PFSK-1 (cell line): ENCODE measurements around the gene FLG2.

Experiments used
- FOXP2 ChIP-seq: optimal IDR thresholded peaks from 2 replicates; pipeline ENCODE3; 2011; ENCODE audit warnings: borderline replicate concordance, control low read depth, inconsistent platforms; ENCODE audit not compliant: insufficient read depth; ENCODE audit errors: extremely low read length, extremely low read depth
- POLR2AphosphoS5 ChIP-seq: IDR thresholded peaks from 2 replicates; pipeline ENCODE4 v1.6.1; 2012; ENCODE audit warnings: low read depth, mild to moderate bottlenecking, control low read depth, low read length, moderate library complexity
- REST ChIP-seq, 2 experiments: IDR thresholded peaks; 2 replicates each; pipeline versions ENCODE4 v1.6.1 to v1.8.0; 2011 to 2012; ENCODE audit warnings: low read depth in 2 of 2, low read length in 2 of 2, control low read depth in 1 of 2, inconsistent platforms in 1 of 2, mild to moderate bottlenecking in 1 of 2, moderate library complexity in 1 of 2; ENCODE audit not compliant: insufficient read depth in 1 of 2
- SIN3A ChIP-seq: IDR thresholded peaks from 2 replicates; pipeline ENCODE4 v1.6.1; 2012; ENCODE audit warnings: mild to moderate bottlenecking, low read length, moderate library complexity, borderline replicate concordance; ENCODE audit not compliant: insufficient read depth
- TAF1 ChIP-seq: IDR thresholded peaks from 2 replicates; pipeline ENCODE4 v1.6.1; 2012; ENCODE audit warnings: low read length, control low read depth, borderline replicate concordance; ENCODE audit not compliant: insufficient read depth

DNA sequence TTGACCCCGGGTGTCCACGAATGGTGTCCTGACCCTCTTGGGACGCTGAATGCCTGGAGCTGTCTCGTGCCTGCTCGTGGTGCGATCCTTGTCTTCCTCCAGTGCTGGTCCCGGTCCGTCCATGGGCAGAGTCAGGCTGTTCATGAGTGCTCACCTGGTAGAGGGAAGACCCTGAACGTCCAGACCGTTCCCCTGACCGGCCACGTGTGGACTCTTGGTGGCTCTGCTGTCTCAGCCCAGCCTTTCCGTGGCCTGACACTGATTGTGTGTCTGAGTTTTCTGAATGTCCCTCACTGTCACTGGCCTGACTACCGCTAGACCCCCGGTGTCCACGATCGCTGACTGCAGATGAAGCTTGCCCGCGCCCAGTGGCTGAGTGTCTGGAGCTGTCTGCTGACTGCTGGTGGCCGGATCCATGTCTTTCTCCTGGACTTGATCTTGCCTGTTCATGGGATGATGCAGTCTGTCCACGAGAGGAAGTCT is 46.4 kb downstream of the FLG2 start:
- TF ChIP-seq REST (IDR thresholded peaks at IDR 0.05; ENCODE audit: insufficient read depth in 1 of 2, low read depth in 2 of 2, low read length in 2 of 2) (no peak), POLR2AphosphoS5 (no peak), FOXP2 (no peak), TAF1 (no peak), SIN3A (no peak)
